T-helper 1 cell treated with Interleukin-12 subunit alpha and Interleukin-12 subunit beta and Interleukin-4 antibody, amounts not matched to agents 30 μg/mL and 1 μg/mL, for 36 hours (primary cell): Measurements from ENCODE around the gene SAC3D1.
A peak's percentile ranks its signal among the peaks of the same experiment; 100 is the strongest.

Experiments used
- H3K27ac Mint-ChIP-seq: one replicate; pipeline ENCODE4 v1.8.0; 2021; ENCODE audit warnings: mild to moderate bottlenecking, mixed read lengths
- H3K27me3 Mint-ChIP-seq: one replicate; pipeline ENCODE4 v1.8.0; 2021; ENCODE audit warnings: low read depth, mixed read lengths
- H3K36me3 Mint-ChIP-seq: one replicate; pipeline ENCODE4 v1.8.0; 2021; ENCODE audit warnings: low read depth, mixed read lengths
- H3K4me1 Mint-ChIP-seq: one replicate; pipeline ENCODE4 v1.8.0; 2021; ENCODE audit warnings: low read depth, mixed read lengths
- H3K4me3 Mint-ChIP-seq: one replicate; pipeline ENCODE4 v1.8.0; 2021; ENCODE audit warnings: mild to moderate bottlenecking, moderate library complexity, mixed read lengths
- H3K9me3 Mint-ChIP-seq: one replicate; pipeline ENCODE4 v1.8.0; 2021; ENCODE audit warnings: mixed read lengths

Gene SAC3D1

GRCh38 chr11:65083134-65083833 lies 42.3 kb downstream of the SAC3D1 start:
- Mint-ChIP-seq H3K27ac (peak overlapping the region; percentile 98), H3K36me3 (peaks cover 35% of the 10 kb centered on the region), H3K27me3 (no peaks in the 10 kb centered on the region), H3K4me1 (peaks cover 50% of the 10 kb centered on the region), H3K9me3 (no peaks in the 10 kb centered on the region), H3K4me3 (peak overlapping the region; percentile 91)

- H3K27ac Mint-ChIP-seq, result peak within 1 kb of the TSS; percentile 98
- no peaks in the 10 kb centered on the region for H3K27me3 Mint-ChIP-seq
- peaks cover 43% of the 10 kb centered on the region for H3K4me1 Mint-ChIP-seq
- H3K4me3 Mint-ChIP-seq, result peak within 1 kb of the TSS; percentile 91
- no peaks in the 10 kb centered on the region for H3K9me3 Mint-ChIP-seq
- peaks cover 31% of the 10 kb centered on the region for H3K36me3 Mint-ChIP-seq
Observed at GRCh38 chr11:65083834-65084597, 43.0 kb downstream of the SAC3D1 start, which contains the start of the genes CDCA5 and ZFPL1. Gene CDCA5, minus strand, starts transcription at chr11:65084040. Its CDS starts 62 bp downstream, at chr11:65083978. Gene ZFPL1, plus strand, starts transcription at chr11:65084222. Its CDS starts 477 bp downstream, at chr11:65084699.

- Mint-ChIP-seq H3K4me1 (peaks cover 40% of the 10 kb centered on the region), H3K36me3 (peaks cover 29% of the 10 kb centered on the region), H3K9me3 (no peaks in the 10 kb centered on the region), H3K27ac (peak overlapping the region; percentile 98), H3K4me3 (peak overlapping the region; percentile 91), H3K27me3 (no peaks in the 10 kb centered on the region)
Observed at GRCh38 chr11:65084598-65085375, 43.8 kb downstream of the SAC3D1 start.

- H3K4me3 Mint-ChIP-seq, result peak overlapping the region; percentile 91
Observed at GRCh38 chr11:65085446-65085845, 44.4 kb downstream of the SAC3D1 start.

GRCh38 chr11:65086809-65087208 lies 45.8 kb downstream of the SAC3D1 start:
- no peaks in the 10 kb centered on the region for H3K9me3 Mint-ChIP-seq
- H3K27ac Mint-ChIP-seq, result no peak overlapping the region

More at GRCh38 chr11:65085446-65085845, 44.4 kb downstream of the SAC3D1 start:
- Mint-ChIP-seq H3K27ac (peak overlapping the region; percentile 98), H3K9me3 (no peaks in the 10 kb centered on the region), H3K4me1 (peaks cover 38% of the 10 kb centered on the region), H3K27me3 (no peaks in the 10 kb centered on the region), H3K36me3 (peaks cover 25% of the 10 kb centered on the region)

GRCh38 chr11:65087216-65087615 lies 46.2 kb downstream of the SAC3D1 start:
- H3K27me3 Mint-ChIP-seq, result no peaks in the 10 kb centered on the region
- no peaks in the 10 kb centered on the region for H3K9me3 Mint-ChIP-seq
- no peak overlapping the region for H3K4me3 Mint-ChIP-seq
- H3K36me3 Mint-ChIP-seq, result peaks cover 21% of the 10 kb centered on the region
- H3K4me1 Mint-ChIP-seq, result peaks cover 28% of the 10 kb centered on the region
- H3K27ac Mint-ChIP-seq, result no peak overlapping the region

More at GRCh38 chr11:65086809-65087208, 45.8 kb downstream of the SAC3D1 start:
- H3K36me3 Mint-ChIP-seq, result peaks cover 21% of the 10 kb centered on the region
- H3K4me3 Mint-ChIP-seq, result no peak overlapping the region
- peaks cover 30% of the 10 kb centered on the region for H3K4me1 Mint-ChIP-seq
- no peaks in the 10 kb centered on the region for H3K27me3 Mint-ChIP-seq

- H3K27ac Mint-ChIP-seq, result no peak overlapping the region
- peaks cover 18% of the 10 kb centered on the region for H3K36me3 Mint-ChIP-seq
- H3K27me3 Mint-ChIP-seq, result no peaks in the 10 kb centered on the region
- H3K4me1 Mint-ChIP-seq, result peaks cover 25% of the 10 kb centered on the region
- no peaks in the 10 kb centered on the region for H3K9me3 Mint-ChIP-seq
- no peak overlapping the region for H3K4me3 Mint-ChIP-seq
Observed at GRCh38 chr11:65087827-65088226, 46.8 kb downstream of the SAC3D1 start.

- peaks cover 12% of the 10 kb centered on the region for H3K4me1 Mint-ChIP-seq
- H3K36me3 Mint-ChIP-seq, result peaks cover 12% of the 10 kb centered on the region
- no peak overlapping the region for H3K4me3 Mint-ChIP-seq
- H3K9me3 Mint-ChIP-seq, result no peaks in the 10 kb centered on the region
- H3K27ac Mint-ChIP-seq, result no peak overlapping the region
- no peaks in the 10 kb centered on the region for H3K27me3 Mint-ChIP-seq
Observed at GRCh38 chr11:65089621-65090020, 48.6 kb downstream of the SAC3D1 start.

- Mint-ChIP-seq H3K27ac (no peak overlapping the region), H3K36me3 (peaks cover 10% of the 10 kb centered on the region), H3K4me1 (peaks cover 4% of the 10 kb centered on the region), H3K27me3 (no peaks in the 10 kb centered on the region), H3K4me3 (no peak overlapping the region), H3K9me3 (no peaks in the 10 kb centered on the region)
Observed at GRCh38 chr11:65090628-65091027, 49.6 kb downstream of the SAC3D1 start.
